ENCODE data around the gene KDR. TPM values are rescaled to one million over a fixed set of nuclear protein-coding genes. Genes with fewer than 3 reads are reported as not detected.

The KDR gene
- total RNA-seq, 1 experiment from 2014 or later: not detected

- H3K4me3 Mint-ChIP-seq (ENCODE audit: unreplicated experiment): no peak overlapping the region
- no peak for DNase-seq
- no peaks in the 10 kb centered on the region for H3K27me3 Mint-ChIP-seq (ENCODE audit: insufficient read depth, unreplicated experiment)
- no TSS peak for BruUV-seq (replicated peaks)
- H3K27ac Mint-ChIP-seq (ENCODE audit: unreplicated experiment): no peak overlapping the region
- TF ChIP-seq CTCF (IDR thresholded peaks at IDR 0.05; ENCODE audit: insufficient read depth in 1 of 2, low read depth in 1 of 2, low read length in 1 of 2, severe bottlenecking in 1 of 2, unreplicated experiment in 1 of 2): no peak
- intact Hi-C loops (cut with micrococcal nuclease; ENCODE audit: unreplicated experiment): no loop called here
- H3K4me1 Mint-ChIP-seq (ENCODE audit: low read depth, unreplicated experiment): no peaks in the 10 kb centered on the region
- Histone ChIP-seq H3K4me3 (ENCODE audit: low read depth, low read length) (no peak overlapping the region), H3K36me3 (ENCODE audit: control insufficient read depth, insufficient read depth, low read length) (no peaks in the 10 kb centered on the region), H3K9me3 (no peaks in the 10 kb centered on the region), H3K27me3 (replicated peaks; ENCODE audit: control insufficient read depth, insufficient read depth, low read length) (no peaks in the 10 kb centered on the region), H3K4me1 (no peaks in the 10 kb centered on the region)
- POLR2A ChIA-PET: no interaction called here
- CTCF ChIA-PET: no interaction called here
- no peaks in the 10 kb centered on the region for H3K9me3 Mint-ChIP-seq (ENCODE audit: unreplicated experiment)
- no peaks in the 10 kb centered on the region for H3K36me3 Mint-ChIP-seq (ENCODE audit: insufficient read depth, unreplicated experiment)
Measured at GRCh38 chr4:55143858-55144257, 18.5 kb upstream of the KDR start.

- H3K36me3 ChIP-seq (ENCODE audit: control insufficient read depth, insufficient read depth, low read length): no peaks in the 10 kb centered on the region
- Mint-ChIP-seq H3K4me1 (ENCODE audit: low read depth, unreplicated experiment) (no peaks in the 10 kb centered on the region), H3K36me3 (ENCODE audit: insufficient read depth, unreplicated experiment) (no peaks in the 10 kb centered on the region), H3K9me3 (ENCODE audit: unreplicated experiment) (no peaks in the 10 kb centered on the region), H3K4me3 (ENCODE audit: unreplicated experiment) (no peak overlapping the region), H3K27me3 (ENCODE audit: insufficient read depth, unreplicated experiment) (peaks cover 8% of the 10 kb centered on the region), H3K27ac (ENCODE audit: unreplicated experiment) (no peak overlapping the region)
- H3K4me3 ChIP-seq (ENCODE audit: low read depth, low read length): no peak overlapping the region
- ChIA-PET CTCF (no interaction called here), POLR2A (no interaction called here)
- no TSS peak for BruUV-seq (replicated peaks)
- H3K9me3 ChIP-seq: no peaks in the 10 kb centered on the region
- DNase-seq: no peak
- no peak for TF ChIP-seq CTCF (IDR thresholded peaks at IDR 0.05; ENCODE audit: insufficient read depth in 1 of 2, low read depth in 1 of 2, low read length in 1 of 2, severe bottlenecking in 1 of 2, unreplicated experiment in 1 of 2)
- no peaks in the 10 kb centered on the region for H3K27me3 ChIP-seq (replicated peaks; ENCODE audit: control insufficient read depth, insufficient read depth, low read length)
- intact Hi-C loops (cut with micrococcal nuclease; ENCODE audit: unreplicated experiment): no loop called here
- H3K4me1 ChIP-seq: no peaks in the 10 kb centered on the region
Measured at GRCh38 chr4:55138367-55138766, 13.0 kb upstream of the KDR start.

GRCh38 chr4:55136634-55137033 is 11.2 kb upstream of the KDR start:
- no TSS peak for BruUV-seq (replicated peaks)
- Histone ChIP-seq H3K4me1 (no peaks in the 10 kb centered on the region), H3K36me3 (ENCODE audit: control insufficient read depth, insufficient read depth, low read length) (no peaks in the 10 kb centered on the region), H3K27me3 (replicated peaks; ENCODE audit: control insufficient read depth, insufficient read depth, low read length) (no peaks in the 10 kb centered on the region), H3K9me3 (no peaks in the 10 kb centered on the region), H3K4me3 (ENCODE audit: low read depth, low read length) (no peak overlapping the region)
- Mint-ChIP-seq H3K9me3 (ENCODE audit: unreplicated experiment) (no peaks in the 10 kb centered on the region), H3K27me3 (ENCODE audit: insufficient read depth, unreplicated experiment) (peaks cover 9% of the 10 kb centered on the region), H3K36me3 (ENCODE audit: insufficient read depth, unreplicated experiment) (no peaks in the 10 kb centered on the region), H3K4me1 (ENCODE audit: low read depth, unreplicated experiment) (no peaks in the 10 kb centered on the region), H3K4me3 (ENCODE audit: unreplicated experiment) (no peak overlapping the region), H3K27ac (ENCODE audit: unreplicated experiment) (no peak overlapping the region)
- intact Hi-C loops (cut with micrococcal nuclease; ENCODE audit: unreplicated experiment): no loop called here
- ChIA-PET CTCF (no interaction called here), POLR2A (no interaction called here)
- TF ChIP-seq CTCF (IDR thresholded peaks at IDR 0.05; ENCODE audit: insufficient read depth in 1 of 2, low read depth in 1 of 2, low read length in 1 of 2, severe bottlenecking in 1 of 2, unreplicated experiment in 1 of 2): no peak
- DNase-seq: no peak
